ENCODE measurements around the gene EME1. TPM values are rescaled to one million over a fixed set of nuclear protein-coding genes. Genes with fewer than 3 reads are reported as not detected.

The EME1 gene
- total RNA-seq, 1 donor from 2014 or later, result 1.3 TPM

- Histone ChIP-seq H3K4me1 (no peaks in the 10 kb centered on the region), H3K36me3 (peaks cover 74% of the 10 kb centered on the region), H3K27me3 (no peaks in the 10 kb centered on the region), H3K4me3 (no peak overlapping the region), H3K9me3 (no peaks in the 10 kb centered on the region), H3K27ac (no peak overlapping the region)
- no peak for TF ChIP-seq CTCF (IDR thresholded peaks at IDR 0.05)
- intact Hi-C loops (cut with DNase I), result no loop called here
- DNase-seq (no peak), ATAC-seq (no peak)
Observed at GRCh38 chr17:50382931-50383330, 9.9 kb downstream of the EME1 start.

GRCh38 chr17:50386510-50386909, 13.5 kb downstream of the EME1 start:
- DNase-seq (no peak), ATAC-seq (peak; percentile 11)
- Histone ChIP-seq H3K4me3 (no peak overlapping the region), H3K27me3 (no peaks in the 10 kb centered on the region), H3K9me3 (no peaks in the 10 kb centered on the region), H3K4me1 (no peaks in the 10 kb centered on the region), H3K27ac (no peak overlapping the region), H3K36me3 (peaks cover 100% of the 10 kb centered on the region)
- intact Hi-C loops (cut with DNase I), result no loop called here
- TF ChIP-seq CTCF (IDR thresholded peaks at IDR 0.05), result no peak

GRCh38 chr17:50388728-50389127, 15.7 kb downstream of the EME1 start:
- no peak for TF ChIP-seq CTCF (IDR thresholded peaks at IDR 0.05)
- no peak overlapping the region for H3K27ac ChIP-seq
- H3K36me3 ChIP-seq, result peaks cover 100% of the 10 kb centered on the region
- H3K4me3 ChIP-seq, result no peak overlapping the region
- DNase-seq, result no peak
- H3K4me1 ChIP-seq, result no peaks in the 10 kb centered on the region
- ATAC-seq, result no peak
- intact Hi-C loops (cut with DNase I), result no loop called here
- H3K27me3 ChIP-seq, result no peaks in the 10 kb centered on the region
- no peaks in the 10 kb centered on the region for H3K9me3 ChIP-seq

- intact Hi-C loops (cut with DNase I), result no loop called here
- H3K9me3 ChIP-seq, result no peaks in the 10 kb centered on the region
- no peaks in the 10 kb centered on the region for H3K27me3 ChIP-seq
- H3K4me3 ChIP-seq, result no peak overlapping the region
- ATAC-seq, result no peak
- no peak overlapping the region for H3K27ac ChIP-seq
- no peak for DNase-seq
- peaks cover 1% of the 10 kb centered on the region for H3K4me1 ChIP-seq
- no peak for TF ChIP-seq CTCF (IDR thresholded peaks at IDR 0.05)
- peaks cover 100% of the 10 kb centered on the region for H3K36me3 ChIP-seq
Observed at GRCh38 chr17:50389534-50389933, 16.5 kb downstream of the EME1 start.

- Histone ChIP-seq H3K36me3 (peaks cover 75% of the 10 kb centered on the region), H3K9me3 (no peaks in the 10 kb centered on the region), H3K4me1 (peaks cover 23% of the 10 kb centered on the region), H3K4me3 (no peak overlapping the region), H3K27me3 (no peaks in the 10 kb centered on the region), H3K27ac (no peak overlapping the region)
- intact Hi-C loops (cut with DNase I), result no loop called here
- DNase-seq (no peak), ATAC-seq (no peak)
- TF ChIP-seq CTCF (IDR thresholded peaks at IDR 0.05), result no peak
Observed at GRCh38 chr17:50392621-50393020, 19.6 kb downstream of the EME1 start.

- Histone ChIP-seq H3K36me3 (peaks cover 65% of the 10 kb centered on the region), H3K27ac (no peak overlapping the region), H3K4me3 (no peak overlapping the region), H3K27me3 (no peaks in the 10 kb centered on the region), H3K4me1 (peaks cover 23% of the 10 kb centered on the region), H3K9me3 (no peaks in the 10 kb centered on the region)
- intact Hi-C loops (cut with DNase I), result no loop called here
- DNase-seq (no peak), ATAC-seq (no peak)
- no peak for TF ChIP-seq CTCF (IDR thresholded peaks at IDR 0.05)
Observed at GRCh38 chr17:50393700-50394099, 20.7 kb downstream of the EME1 start.
